SH-SY5Y (cell line): Measurements from ENCODE around the gene B4GALT7.

Experiments used
- GATA2 ChIP-seq: IDR thresholded peaks from 2 replicates; pipeline ENCODE4 v1.6.1; 2011; ENCODE audit warnings: mild to moderate bottlenecking, low read depth, low read length
- GATA3 ChIP-seq: IDR thresholded peaks from 2 replicates; pipeline ENCODE4 v1.6.1; 2011; ENCODE audit warnings: low read depth, mild to moderate bottlenecking, low read length, moderate library complexity

DNA sequence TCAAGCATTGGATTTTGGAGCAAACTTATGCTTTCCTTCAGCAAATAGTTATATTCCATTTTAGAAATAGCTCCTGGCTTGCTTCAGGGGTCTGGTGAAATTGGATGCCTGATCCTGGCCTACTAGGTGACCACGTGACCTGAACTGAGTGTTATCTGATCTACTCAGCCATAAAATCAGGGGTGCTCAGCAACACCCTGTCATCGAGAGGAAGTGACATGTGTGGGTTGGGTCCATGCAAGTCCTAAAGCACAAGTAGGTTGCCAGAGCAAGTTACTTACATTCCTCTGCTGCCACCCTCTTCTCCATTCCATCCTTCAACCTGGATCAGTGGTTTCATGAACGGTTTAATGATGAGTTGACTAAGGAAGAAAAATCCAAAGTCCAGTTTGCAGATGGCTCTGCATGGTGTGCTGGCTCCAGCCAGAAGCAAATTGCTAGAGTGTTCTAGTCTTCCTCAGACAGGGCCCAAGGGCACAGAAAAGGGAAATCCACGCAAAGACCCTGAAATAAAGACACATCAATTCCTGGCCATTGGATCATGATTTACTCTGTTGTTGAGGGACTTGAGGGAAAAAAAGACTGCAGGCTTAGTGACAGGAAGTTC lies 42.8 kb upstream of the B4GALT7 start:
- TF ChIP-seq GATA2 (no peak), GATA3 (no peak)
